Measurements from ENCODE around the gene BAHD1.

- TF ChIP-seq CTCF (IDR thresholded peaks at IDR 0.05; ENCODE audit: low read length) = no peak
- TF ChIP-seq EZH2 (optimal IDR thresholded peaks at IDR 0.05; ENCODE audit: low read depth, low read length) = no peak
These were observed 25.5 kb upstream of the BAHD1 start for GRCh38 chr15:40415226-40415625.
